ENCODE data around the gene PTGES3. TPM values are rescaled to one million over a fixed set of nuclear protein-coding genes. Genes with fewer than 3 reads are reported as not detected.

PTGES3 gene
- total and polyA plus RNA-seq, 9 donors: 109 to 328 (median 215) TPM

- Histone ChIP-seq H3K9me3 (no peaks in the 10 kb centered on the region), H3K4me3 (peak overlapping the region; percentile 64), H3K27me3 (no peaks in the 10 kb centered on the region), H3K27ac (peak overlapping the region; percentile 90), H3K36me3 (no peaks in the 10 kb centered on the region), H3K4me1 (ENCODE audit: insufficient read depth) (peaks cover 14% of the 10 kb centered on the region)
- intact Hi-C loops (cut with DNase I): loop anchor here in 2 of 4 donors (5.0 to 10.0 kb wide), 2 partner anchors 50 to 902 kb away; partner anchors contain the start of gene PTGES3 (in 2 of the 2)
- peak; percentile 100 for DNase-seq
- peak; percentile 59 to 68 (median 61) for TF ChIP-seq CTCF (IDR thresholded peaks at IDR 0.05)
- no peak for TF ChIP-seq POLR2A (IDR thresholded peaks at IDR 0.05)
- TF ChIP-seq EP300 (IDR thresholded peaks at IDR 0.05): peak; percentile 10
- 0 to 1% (median 1%) methylated on average over 12 of the region's 12 CpGs for WGBS, 3 donors
These were observed 51.2 kb downstream of the PTGES3 start for GRCh38 chr12:56636675-56637540.

GRCh38 chr12:56635806-56636674, 52.0 kb downstream of the PTGES3 start:
- H3K27ac ChIP-seq: peak overlapping the region; percentile 90
- H3K9me3 ChIP-seq: no peaks in the 10 kb centered on the region
- no peaks in the 10 kb centered on the region for H3K36me3 ChIP-seq
- H3K27me3 ChIP-seq: no peaks in the 10 kb centered on the region
- DNase-seq: peak; percentile 85 to 91 (median 89)
- intact Hi-C loops (cut with DNase I): loop anchor here in 2 of 4 donors (5.0 to 10.0 kb wide), 2 partner anchors 51 to 901 kb away; partner anchors contain the start of gene PTGES3 (in 2 of the 2)
- TF ChIP-seq EP300 (IDR thresholded peaks at IDR 0.05) (no peak), CTCF (IDR thresholded peaks at IDR 0.05) (no peak), POLR2A (IDR thresholded peaks at IDR 0.05) (peak; percentile 79)
- 1% methylated on average over 20 of the region's 20 CpGs for WGBS, 3 donors
- H3K4me1 ChIP-seq (ENCODE audit: insufficient read depth): peaks cover 16% of the 10 kb centered on the region
- peak overlapping the region; percentile 64 for H3K4me3 ChIP-seq

GRCh38 chr12:56634837-56635791, 53.0 kb downstream of the PTGES3 start:
- WGBS, 3 donors: 1% methylated on average over 43 to 47 of the region's 47 CpGs
- intact Hi-C loops (cut with DNase I): loop anchor here in 3 of 4 donors (5.0 to 10.0 kb wide), 4 partner anchors 52 to 900 kb away; partner anchors contain the start of genes PTGES3 (in 2 of the 3) and RBMS2 (in 1 of the 3)
- Histone ChIP-seq H3K4me1 (ENCODE audit: insufficient read depth) (peaks cover 16% of the 10 kb centered on the region), H3K4me3 (peak overlapping the region; percentile 64), H3K9me3 (no peaks in the 10 kb centered on the region), H3K27ac (peak overlapping the region; percentile 90), H3K27me3 (no peaks in the 10 kb centered on the region), H3K36me3 (no peaks in the 10 kb centered on the region)
- peak; percentile 76 to 84 (median 80) for DNase-seq
- TF ChIP-seq POLR2A (IDR thresholded peaks at IDR 0.05) (no peak), EP300 (IDR thresholded peaks at IDR 0.05) (no peak), CTCF (IDR thresholded peaks at IDR 0.05) (peak in 2 of 3 donors; percentile 20 to 60)
